CD4-positive, CD25-positive, alpha-beta regulatory T cell (primary cell): ENCODE data around the gene HOXC10. TPM values are rescaled to one million over a fixed set of nuclear protein-coding genes. Genes with fewer than 3 reads are reported as not detected.

Experiments
- ATAC-seq, 2 donors: fragments of 150-1000 bp; cut with Tn5 transposase; one replicate each; pipeline ENCODE4 v1.10.0; 2021; ENCODE audit warnings: low read depth in 2 of 2, moderate number of reproducible peaks in 2 of 2, moderate library complexity in 1 of 2
- DNase-seq, 3 donors: peaks; one replicate each; pipeline versions ENCODE4 v3.0.0 to v3.0.0-alpha.2; 2012 to 2022; ENCODE audit warnings: mixed read lengths in 1 of 3
- H3K27ac ChIP-seq: one replicate; pipeline ENCODE4 v1.7.0; 2013; ENCODE audit warnings: mild to moderate bottlenecking, low read length; ENCODE audit not compliant: insufficient read depth, poor library complexity, severe bottlenecking
- H3K27me3 ChIP-seq: one replicate; pipeline ENCODE4 v1.7.0; 2013; ENCODE audit warnings: low read length; ENCODE audit not compliant: control insufficient read depth, insufficient read depth
- H3K36me3 ChIP-seq: one replicate; pipeline ENCODE4 v1.7.0; 2013; ENCODE audit warnings: mild to moderate bottlenecking, low read length, moderate library complexity; ENCODE audit not compliant: control insufficient read depth, insufficient read depth
- H3K4me1 ChIP-seq: 2 replicates; pipeline ENCODE4 v1.7.0; 2013; ENCODE audit warnings: mild to moderate bottlenecking, low read length; ENCODE audit not compliant: insufficient read depth, control insufficient read depth, poor library complexity, severe bottlenecking
- H3K4me3 ChIP-seq: one replicate; pipeline ENCODE4 v1.7.0; 2013; ENCODE audit warnings: low read depth, mild to moderate bottlenecking, low read length, moderate library complexity
- H3K9me3 ChIP-seq, 2 experiments: 1 replicate in 1 of 2; 2 replicates in 1 of 2; pipeline ENCODE4 v1.7.0; 2013; ENCODE audit warnings: low read length in 2 of 2, mild to moderate bottlenecking in 1 of 2, moderate library complexity in 1 of 2; ENCODE audit not compliant: control insufficient read depth in 2 of 2
- H3K27ac Mint-ChIP-seq, 3 donors: one replicate each; pipeline ENCODE4 v1.8.0; 2020 to 2022; ENCODE audit warnings: mild to moderate bottlenecking in 3 of 3, mixed read lengths in 3 of 3, moderate library complexity in 2 of 3
- H3K27me3 Mint-ChIP-seq: one replicate; pipeline ENCODE4 v1.8.0; 2022; ENCODE audit warnings: mild to moderate bottlenecking, mixed read lengths
- H3K36me3 Mint-ChIP-seq: one replicate; pipeline ENCODE4 v1.8.0; 2020; ENCODE audit warnings: mixed read lengths
- H3K4me1 Mint-ChIP-seq, 4 donors: one replicate each; pipeline ENCODE4 v1.8.0; 2020 to 2022; ENCODE audit warnings: mixed read lengths in 4 of 4, mild to moderate bottlenecking in 1 of 4
- H3K4me3 Mint-ChIP-seq, 4 donors: one replicate each; pipeline ENCODE4 v1.8.0; 2020 to 2022; ENCODE audit warnings: mild to moderate bottlenecking in 4 of 4, mixed read lengths in 4 of 4, moderate library complexity in 3 of 4
- H3K9me3 Mint-ChIP-seq, 7 donors: one replicate each; pipeline ENCODE4 v1.8.0; 2020 to 2022; ENCODE audit warnings: mixed read lengths in 7 of 7, mild to moderate bottlenecking in 3 of 7, moderate library complexity in 2 of 7
- polyA plus RNA-seq, 4 donors: library from polyadenylated mRNA; unstranded; fragments of 300-500 nt; fragmentation: Illumina TruSeq; gene quantifications; one replicate each; pipeline ENCODE4 v1.2.3, GENCODE V29; 2021
- total RNA-seq: library from RNA; stranded (reverse); gene quantifications from one replicate; pipeline ENCODE4 v1.2.3, GENCODE V29; 2022

The HOXC10 gene
- total and polyA plus RNA-seq, 5 donors from 2014 or later = not detected

DNA sequence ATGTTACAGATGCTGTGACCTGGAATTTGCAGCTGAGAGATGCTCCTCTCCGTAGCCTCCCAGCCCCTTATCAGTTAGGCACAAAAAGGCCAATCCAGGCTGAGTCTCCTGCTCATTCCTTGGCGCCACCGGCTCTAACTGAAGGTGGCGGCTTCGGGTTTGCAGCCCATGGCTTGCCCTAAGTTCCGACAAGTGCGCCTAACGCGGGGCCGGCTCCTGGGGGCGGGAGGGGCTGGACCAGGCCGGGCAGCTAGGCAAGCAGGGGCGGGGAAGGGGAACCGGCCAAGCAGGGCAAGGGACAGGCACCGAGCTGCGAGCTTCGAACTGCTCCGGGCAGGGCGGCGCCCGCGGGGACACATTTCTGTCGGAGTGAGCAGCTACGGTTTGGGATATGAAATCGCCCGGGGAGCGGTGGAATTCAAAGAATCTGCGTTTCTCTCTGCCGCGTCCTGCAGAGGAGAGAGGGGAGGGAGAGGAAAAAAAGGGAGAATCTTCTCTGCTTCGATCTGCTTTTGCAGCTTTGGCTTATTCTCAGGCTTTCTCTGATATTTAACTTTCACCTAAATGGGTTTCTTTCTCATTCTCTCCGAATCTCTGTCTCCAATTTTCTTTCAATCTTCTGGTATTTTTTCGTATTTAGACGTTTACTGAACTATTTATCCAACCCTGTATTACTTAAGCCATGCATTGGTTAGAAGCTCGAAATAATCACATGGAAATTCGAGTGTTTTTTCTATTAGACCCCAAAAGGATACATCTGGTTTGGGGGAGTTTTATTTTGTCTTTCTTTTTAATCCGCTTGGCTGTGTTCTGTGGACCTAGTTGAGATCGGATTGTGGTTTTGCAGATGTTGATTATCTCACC, 31.8 kb upstream of the HOXC10 start:
- no peak for ATAC-seq
- Mint-ChIP-seq H3K36me3 (peaks cover 3% of the 10 kb centered on the region), H3K4me1 (peaks cover 0 to 45% (median 18%) of the 10 kb centered on the region in 4 donors), H3K4me3 (peak overlapping the region; percentile 16 to 55 (median 31)), H3K27me3 (peaks cover 95% of the 10 kb centered on the region), H3K27ac (peak overlapping the region in 1 of 3 donors; percentile 37), H3K9me3 (peaks cover 0 to 5% (median 0%) of the 10 kb centered on the region in 7 donors)
- H3K27me3 ChIP-seq = peaks cover 50% of the 10 kb centered on the region
- peaks cover 25% of the 10 kb centered on the region for H3K4me1 ChIP-seq
- H3K4me3 ChIP-seq = no peak overlapping the region
- H3K36me3 ChIP-seq = no peaks in the 10 kb centered on the region
- H3K27ac ChIP-seq = no peak overlapping the region
- DNase-seq = no peak
- peaks cover 0 to 6% of the 10 kb centered on the region in 2 experiments for H3K9me3 ChIP-seq

DNA sequence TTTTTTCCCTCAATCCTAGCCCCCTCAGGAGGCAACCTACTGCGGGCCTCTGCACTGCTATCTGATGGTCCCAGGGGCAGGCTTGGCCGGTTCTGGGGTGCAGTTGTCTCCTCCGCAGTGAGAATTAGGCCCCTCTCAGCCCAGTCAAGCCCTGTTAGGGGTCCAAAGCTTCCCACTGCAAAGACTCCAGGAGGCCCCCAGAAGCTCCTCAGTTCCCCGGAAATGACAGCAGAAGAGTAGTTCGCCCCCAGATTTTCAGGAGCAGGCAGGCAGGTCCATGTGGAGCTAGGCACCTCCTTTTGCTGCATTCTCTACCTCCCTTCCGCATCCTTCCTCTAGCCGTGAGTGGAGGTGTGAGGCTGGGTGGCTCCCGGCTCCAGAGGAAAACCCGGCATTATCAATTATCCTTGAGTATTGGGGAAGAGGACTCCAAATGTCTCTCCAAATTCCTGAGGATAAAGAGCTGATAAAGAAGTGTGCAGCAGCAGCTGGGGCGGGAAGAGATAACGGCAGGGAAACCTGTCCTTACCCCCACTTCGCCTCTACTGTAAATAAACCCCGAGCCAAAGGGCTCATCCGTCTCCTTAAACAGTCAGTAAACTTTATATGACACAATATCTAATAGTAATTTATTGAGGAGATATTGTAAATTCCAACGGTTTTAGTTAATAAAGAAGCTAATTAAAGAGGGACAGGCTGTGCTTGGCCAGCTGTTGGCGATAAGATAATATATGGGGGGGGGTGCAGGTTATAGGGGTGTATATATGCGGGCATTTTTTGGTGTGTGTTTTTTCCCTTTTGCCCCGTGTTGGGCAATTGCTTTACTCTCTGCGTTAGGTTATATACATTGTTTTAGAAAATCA, 30.9 kb upstream of the HOXC10 start:
- peaks cover 25% of the 10 kb centered on the region for H3K4me1 ChIP-seq
- peak overlapping the region in 3 of 4 donors; percentile 21 to 46 (median 40) for H3K4me3 Mint-ChIP-seq
- peaks cover 0 to 7% (median 0%) of the 10 kb centered on the region in 7 donors for H3K9me3 Mint-ChIP-seq
- ATAC-seq (no peak), DNase-seq (no peak)
- H3K4me3 ChIP-seq = no peak overlapping the region
- no peak overlapping the region for H3K27ac ChIP-seq
- peaks cover 0 to 6% of the 10 kb centered on the region in 2 experiments for H3K9me3 ChIP-seq
- H3K4me1 Mint-ChIP-seq = peaks cover 0 to 45% (median 19%) of the 10 kb centered on the region in 4 donors
- peaks cover 4% of the 10 kb centered on the region for H3K36me3 Mint-ChIP-seq
- peaks cover 95% of the 10 kb centered on the region for H3K27me3 Mint-ChIP-seq
- H3K27ac Mint-ChIP-seq = peak overlapping the region in 2 of 3 donors; percentile 37 to 56
- peaks cover 53% of the 10 kb centered on the region for H3K27me3 ChIP-seq
- H3K36me3 ChIP-seq = no peaks in the 10 kb centered on the region

GRCh38 chr12:53954694-53955035, 30.3 kb upstream of the HOXC10 start, which contains the start of gene HOXC12:
HOXC12 (plus strand) TSS chr12:53954903; CDS start chr12:53954930, 27 bp downstream.
- H3K36me3 Mint-ChIP-seq = peaks cover 4% of the 10 kb centered on the region
- H3K27ac Mint-ChIP-seq = peak within 1 kb of the TSS in 2 of 3 donors; percentile 38 to 56
- peaks cover 0 to 7% (median 0%) of the 10 kb centered on the region in 7 donors for H3K9me3 Mint-ChIP-seq
- no peak within 1 kb of the TSS for H3K4me3 ChIP-seq
- H3K27me3 ChIP-seq = peaks cover 59% of the 10 kb centered on the region
- peaks cover 25% of the 10 kb centered on the region for H3K4me1 ChIP-seq
- H3K36me3 ChIP-seq = no peaks in the 10 kb centered on the region
- no peak within 1 kb of the TSS for H3K27ac ChIP-seq
- H3K4me1 Mint-ChIP-seq = peaks cover 0 to 45% (median 20%) of the 10 kb centered on the region in 4 donors
- ATAC-seq (no peak), DNase-seq (no peak)
- H3K27me3 Mint-ChIP-seq = peaks cover 95% of the 10 kb centered on the region
- peak within 1 kb of the TSS in 3 of 4 donors; percentile 21 to 58 (median 46) for H3K4me3 Mint-ChIP-seq
- peaks cover 0 to 6% of the 10 kb centered on the region in 2 experiments for H3K9me3 ChIP-seq

DNA sequence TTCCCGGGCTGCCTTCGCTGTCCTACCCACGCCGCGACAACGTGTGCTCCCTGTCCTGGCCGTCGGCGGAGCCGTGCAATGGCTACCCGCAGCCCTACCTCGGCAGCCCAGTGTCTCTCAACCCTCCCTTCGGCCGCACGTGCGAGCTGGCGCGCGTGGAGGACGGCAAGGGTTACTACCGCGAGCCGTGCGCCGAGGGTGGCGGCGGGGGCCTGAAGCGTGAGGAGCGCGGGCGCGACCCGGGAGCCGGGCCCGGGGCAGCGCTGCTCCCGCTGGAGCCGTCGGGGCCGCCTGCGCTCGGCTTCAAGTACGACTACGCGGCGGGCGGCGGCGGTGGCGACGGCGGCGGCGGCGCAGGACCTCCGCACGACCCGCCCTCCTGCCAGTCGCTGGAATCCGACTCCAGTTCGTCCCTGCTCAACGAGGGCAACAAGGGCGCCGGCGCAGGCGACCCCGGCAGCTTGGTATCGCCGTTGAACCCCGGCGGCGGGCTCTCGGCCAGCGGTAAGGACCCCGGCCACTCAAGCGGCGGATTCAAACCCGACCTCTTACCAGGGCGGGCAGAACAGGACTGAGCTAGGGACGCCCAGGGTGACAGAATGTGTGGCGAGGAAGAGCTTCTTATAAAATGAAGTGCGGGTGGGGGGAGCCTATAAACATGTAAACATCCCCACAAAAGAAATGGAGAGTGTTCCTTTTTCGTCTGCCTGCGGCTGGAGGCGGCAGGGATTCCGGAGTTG, 29.7 kb upstream of the HOXC10 start:
- no peaks in the 10 kb centered on the region for H3K36me3 ChIP-seq
- H3K9me3 Mint-ChIP-seq = peaks cover 0 to 7% (median 0%) of the 10 kb centered on the region in 7 donors
- H3K36me3 Mint-ChIP-seq = peaks cover 4% of the 10 kb centered on the region
- ATAC-seq (no peak), DNase-seq (no peak)
- H3K4me1 Mint-ChIP-seq = peaks cover 0 to 45% (median 23%) of the 10 kb centered on the region in 4 donors
- H3K27ac Mint-ChIP-seq = peak overlapping the region in 1 of 3 donors; percentile 38
- no peak overlapping the region for H3K4me3 ChIP-seq
- no peak overlapping the region for H3K4me3 Mint-ChIP-seq
- H3K9me3 ChIP-seq = peaks cover 0 to 6% of the 10 kb centered on the region in 2 experiments
- H3K27me3 Mint-ChIP-seq = peaks cover 95% of the 10 kb centered on the region
- H3K27me3 ChIP-seq = peaks cover 63% of the 10 kb centered on the region
- no peak overlapping the region for H3K27ac ChIP-seq
- peaks cover 25% of the 10 kb centered on the region for H3K4me1 ChIP-seq

DNA sequence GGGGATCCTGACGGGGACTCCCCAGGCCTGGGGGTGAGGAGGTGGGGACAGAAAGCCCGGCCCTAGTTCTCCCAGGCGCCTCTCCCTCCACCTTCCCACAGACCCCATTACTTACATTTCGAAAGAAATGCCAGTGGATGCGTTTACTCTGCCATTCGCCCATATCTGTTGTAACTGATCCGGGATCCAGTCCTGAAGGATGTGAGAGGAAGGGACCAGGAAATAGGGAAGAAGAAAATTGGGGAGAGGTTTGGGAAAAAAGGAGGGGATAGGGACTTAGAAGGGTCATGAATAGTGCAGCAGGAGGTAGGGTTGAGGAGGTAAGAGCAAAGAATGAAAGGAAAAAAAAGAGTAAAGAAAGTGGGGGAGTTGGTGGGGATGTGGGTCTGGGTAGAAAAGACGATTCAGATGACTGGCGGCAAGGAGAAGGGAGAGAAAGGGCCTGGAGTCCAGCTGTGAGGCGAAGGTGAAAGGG, 29.1 kb upstream of the HOXC10 start:
- Mint-ChIP-seq H3K4me3 (peak overlapping the region in 3 of 4 donors; percentile 21 to 58 (median 50)), H3K27me3 (peaks cover 95% of the 10 kb centered on the region), H3K27ac (peak overlapping the region in 1 of 3 donors; percentile 38), H3K9me3 (peaks cover 0 to 7% (median 0%) of the 10 kb centered on the region in 7 donors), H3K36me3 (peaks cover 4% of the 10 kb centered on the region), H3K4me1 (peaks cover 0 to 45% (median 26%) of the 10 kb centered on the region in 4 donors)
- no peak for ATAC-seq
- no peak overlapping the region for H3K27ac ChIP-seq
- DNase-seq = no peak
- peaks cover 0 to 6% of the 10 kb centered on the region in 2 experiments for H3K9me3 ChIP-seq
- H3K36me3 ChIP-seq = no peaks in the 10 kb centered on the region
- H3K4me1 ChIP-seq = peaks cover 25% of the 10 kb centered on the region
- H3K27me3 ChIP-seq = peaks cover 61% of the 10 kb centered on the region
- no peak overlapping the region for H3K4me3 ChIP-seq

GRCh38 chr12:53956251-53956887, 28.6 kb upstream of the HOXC10 start:
- H3K36me3 Mint-ChIP-seq = peaks cover 4% of the 10 kb centered on the region
- peak overlapping the region in 1 of 3 donors; percentile 29 for H3K27ac Mint-ChIP-seq
- peaks cover 59% of the 10 kb centered on the region for H3K27me3 ChIP-seq
- no peak overlapping the region for H3K4me3 ChIP-seq
- no peaks in the 10 kb centered on the region for H3K36me3 ChIP-seq
- H3K27me3 Mint-ChIP-seq = peaks cover 89% of the 10 kb centered on the region
- no peak for DNase-seq
- peaks cover 0 to 42% (median 24%) of the 10 kb centered on the region in 4 donors for H3K4me1 Mint-ChIP-seq
- H3K4me3 Mint-ChIP-seq = peak overlapping the region in 2 of 4 donors; percentile 50 to 58
- H3K4me1 ChIP-seq = peaks cover 26% of the 10 kb centered on the region
- H3K9me3 Mint-ChIP-seq = peaks cover 0 to 7% (median 0%) of the 10 kb centered on the region in 7 donors
- H3K27ac ChIP-seq = no peak overlapping the region
- no peak for ATAC-seq
- H3K9me3 ChIP-seq = peaks cover 0 to 6% of the 10 kb centered on the region in 2 experiments
